Hepatocyte (in vitro differentiated cells): ENCODE results near the gene SGK2. TPM values are rescaled to one million over a fixed set of nuclear protein-coding genes. Genes with fewer than 3 reads are reported as not detected.

ENCODE experiments used
- DNase-seq: peaks from one replicate; pipeline ENCODE4 v3.0.0-alpha.2; 2016; ENCODE audit warnings: low spot score
- H2AFZ ChIP-seq: fragments of 200-600 bp; sonication (generic); 2 replicates; pipeline ENCODE4 v1.6.0; 2016; ENCODE audit warnings: antibody characterized with exemption, mild to moderate bottlenecking
- H3K27ac ChIP-seq: fragments of 200-600 bp; sonication (generic); 2 replicates; pipeline ENCODE4 v1.5.1; 2016; ENCODE audit warnings: mild to moderate bottlenecking
- H3K27me3 ChIP-seq: fragments of 200-600 bp; sonication (generic); 2 replicates; pipeline ENCODE4 v1.6.1; 2016
- H3K36me3 ChIP-seq: fragments of 200-600 bp; sonication (generic); replicated peaks from 2 replicates; pipeline ENCODE4 v1.5.1; 2016; ENCODE audit warnings: low read depth; ENCODE audit not compliant: insufficient read depth
- H3K4me1 ChIP-seq: fragments of 200-600 bp; sonication (generic); 2 replicates; pipeline ENCODE4 v1.5.1; 2016; ENCODE audit warnings: mild to moderate bottlenecking, moderate library complexity; ENCODE audit not compliant: insufficient read depth
- H3K4me2 ChIP-seq: fragments of 200-600 bp; sonication (generic); 2 replicates; pipeline ENCODE4 v1.6.0; 2016
- H3K4me3 ChIP-seq: fragments of 200-600 bp; sonication (generic); 2 replicates; pipeline ENCODE4 v1.5.1; 2016; ENCODE audit warnings: mild to moderate bottlenecking
- H3K79me2 ChIP-seq: fragments of 200-600 bp; sonication (generic); 2 replicates; pipeline ENCODE4 v1.6.0; 2017; ENCODE audit warnings: mild to moderate bottlenecking
- H3K9me2 ChIP-seq: fragments of 200-600 bp; sonication (generic); replicated peaks from 2 replicates; pipeline ENCODE4 v1.6.0; 2017; ENCODE audit warnings: mild to moderate bottlenecking; ENCODE audit not compliant: insufficient read depth
- H3K9me3 ChIP-seq: fragments of 200-600 bp; sonication (generic); 2 replicates; pipeline ENCODE4 v1.5.1; 2016; ENCODE audit warnings: low read depth, mild to moderate bottlenecking
- H4K20me1 ChIP-seq: fragments of 200-600 bp; sonication (generic); 2 replicates; pipeline ENCODE4 v1.6.0; 2016; ENCODE audit warnings: mild to moderate bottlenecking; ENCODE audit not compliant: insufficient read depth, poor library complexity, severe bottlenecking
- EZH2 ChIP-seq: fragments of 200-600 bp; sonication (generic); IDR thresholded peaks from 2 replicates; pipeline ENCODE4 v1.6.1; 2016; ENCODE audit warnings: antibody characterized with exemption, mild to moderate bottlenecking, borderline replicate concordance
- EZH2phosphoT487 ChIP-seq: fragments of 200-600 bp; sonication (generic); IDR thresholded peaks from one replicate; pipeline ENCODE4 v1.6.1; 2018; ENCODE audit warnings: antibody characterized with exemption, mild to moderate bottlenecking, low read depth, moderate library complexity; ENCODE audit not compliant: unreplicated experiment, severe bottlenecking
- WGBS: methylation state at CpG from one replicate; pipeline ENCODE4 v1.1.6; 2016; ENCODE audit warnings: low lambda C conversion rate; ENCODE audit errors: missing lambda C conversion rate; 5-methylcytosine and 5-hydroxymethylcytosine counted together
- polyA plus RNA-seq: library from polyadenylated mRNA; unstranded; fragments of >200 nt; fragmentation: Nextera tagmentation; extraction: Ambion mirVana; gene quantifications from 2 replicates; pipeline ENCODE4 v1.2.1, GENCODE V29; 2016
- total RNA-seq: library from RNA; depleted of rRNA; stranded (reverse); fragments of >200 nt; gene quantifications from 2 replicates; pipeline ENCODE4 v1.2.3, GENCODE V29; 2014
- TF ChIP-seq, protein P1 (sequence below): fragments of 200-600 bp; sonication (generic); IDR thresholded peaks from 2 replicates; pipeline ENCODE4 v1.5.1; 2016; ENCODE audit warnings: antibody characterized with exemption, mild to moderate bottlenecking; ENCODE audit not compliant: poor library complexity

SGK2 gene
- total and polyA plus RNA-seq, 2 experiments from 2014 or later = 12.5 to 21.2 TPM

DNA sequence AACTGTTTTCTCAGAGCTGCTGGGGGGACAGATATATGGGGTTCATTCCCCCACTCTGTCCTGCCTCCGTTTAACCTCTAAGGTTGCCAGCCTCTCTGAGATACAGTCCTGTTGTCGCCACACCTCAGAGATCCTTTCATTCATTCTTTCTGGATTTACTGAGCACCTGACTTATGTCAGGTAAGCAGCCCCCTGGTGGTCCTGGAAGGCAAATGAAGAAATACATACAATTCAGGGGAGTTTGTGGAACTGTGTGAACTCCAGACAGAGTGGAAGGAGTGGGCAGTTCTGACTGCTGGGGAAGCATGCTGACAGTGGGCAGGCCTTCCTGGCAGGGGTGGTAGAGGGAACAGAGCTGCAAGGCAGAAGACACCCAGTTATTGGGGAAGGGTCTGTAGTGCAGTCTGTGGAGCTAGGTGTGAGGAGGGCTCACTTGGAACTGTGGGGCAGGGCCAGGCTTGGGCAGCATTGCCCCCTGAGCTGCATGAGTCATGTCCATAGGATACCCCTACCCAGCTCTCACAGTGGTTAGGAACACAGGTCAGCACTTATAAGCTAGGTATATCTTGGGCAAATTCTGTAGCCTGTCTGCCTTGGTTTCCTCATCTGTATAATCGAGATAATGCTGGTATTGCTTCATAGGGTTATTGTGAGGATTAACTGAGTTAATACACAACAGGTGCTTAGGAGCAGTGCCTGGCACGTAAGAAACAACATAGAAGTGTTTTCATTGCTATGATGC is 12.8 kb upstream of the SGK2 start:
- H3K4me2 ChIP-seq = no peak overlapping the region
- H3K27ac ChIP-seq = no peak overlapping the region
- no peaks in the 10 kb centered on the region for H3K9me3 ChIP-seq
- no peaks in the 10 kb centered on the region for H3K27me3 ChIP-seq
- H3K4me3 ChIP-seq = no peak overlapping the region
- 92% methylated on average over 4 of the region's 4 CpGs for WGBS
- no peak overlapping the region for H2AFZ ChIP-seq
- TF ChIP-seq, protein P1, sequence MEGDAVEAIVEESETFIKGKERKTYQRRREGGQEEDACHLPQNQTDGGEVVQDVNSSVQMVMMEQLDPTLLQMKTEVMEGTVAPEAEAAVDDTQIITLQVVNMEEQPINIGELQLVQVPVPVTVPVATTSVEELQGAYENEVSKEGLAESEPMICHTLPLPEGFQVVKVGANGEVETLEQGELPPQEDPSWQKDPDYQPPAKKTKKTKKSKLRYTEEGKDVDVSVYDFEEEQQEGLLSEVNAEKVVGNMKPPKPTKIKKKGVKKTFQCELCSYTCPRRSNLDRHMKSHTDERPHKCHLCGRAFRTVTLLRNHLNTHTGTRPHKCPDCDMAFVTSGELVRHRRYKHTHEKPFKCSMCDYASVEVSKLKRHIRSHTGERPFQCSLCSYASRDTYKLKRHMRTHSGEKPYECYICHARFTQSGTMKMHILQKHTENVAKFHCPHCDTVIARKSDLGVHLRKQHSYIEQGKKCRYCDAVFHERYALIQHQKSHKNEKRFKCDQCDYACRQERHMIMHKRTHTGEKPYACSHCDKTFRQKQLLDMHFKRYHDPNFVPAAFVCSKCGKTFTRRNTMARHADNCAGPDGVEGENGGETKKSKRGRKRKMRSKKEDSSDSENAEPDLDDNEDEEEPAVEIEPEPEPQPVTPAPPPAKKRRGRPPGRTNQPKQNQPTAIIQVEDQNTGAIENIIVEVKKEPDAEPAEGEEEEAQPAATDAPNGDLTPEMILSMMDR = no peak
- TF ChIP-seq EZH2 (no peak), EZH2phosphoT487 (no peak)
- H4K20me1 ChIP-seq = no peaks in the 10 kb centered on the region
- no peak for DNase-seq
- no peaks in the 10 kb centered on the region for H3K4me1 ChIP-seq
- no peaks in the 10 kb centered on the region for H3K79me2 ChIP-seq
- no peaks in the 10 kb centered on the region for H3K36me3 ChIP-seq
- H3K9me2 ChIP-seq = no peaks in the 10 kb centered on the region

DNA sequence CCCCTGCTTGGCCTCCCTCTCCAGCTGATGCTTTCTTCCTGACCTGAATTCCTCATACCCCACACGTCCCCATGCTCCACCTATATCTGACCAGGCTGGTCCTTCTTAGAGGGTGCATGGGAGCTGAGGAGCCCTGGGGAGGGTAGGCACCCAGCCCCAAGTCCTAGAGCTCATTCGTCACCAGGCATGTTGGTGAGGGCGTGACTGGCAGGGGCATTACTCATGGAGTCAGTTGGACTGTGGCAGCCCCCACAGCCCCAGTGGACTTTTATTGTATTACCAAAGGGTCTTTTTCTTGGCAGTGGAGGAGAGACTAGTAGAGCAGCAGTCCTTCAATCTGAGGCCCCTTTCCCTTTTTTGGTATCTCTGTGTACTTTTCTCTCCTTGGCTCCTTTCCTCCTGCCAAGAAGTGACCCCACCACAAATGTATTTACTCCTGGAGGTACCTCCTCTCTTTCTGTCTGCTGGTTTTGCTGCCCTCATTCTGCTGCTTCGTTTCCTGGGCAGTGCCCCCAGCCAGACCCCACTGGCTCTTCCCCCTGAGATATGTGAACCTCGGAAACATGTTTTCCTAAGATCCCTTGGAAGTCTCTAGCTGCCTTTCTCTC is 10.4 kb upstream of the SGK2 start:
- 77% methylated on average over 5 of the region's 5 CpGs for WGBS
- Histone ChIP-seq H2AFZ (no peak overlapping the region), H3K79me2 (no peaks in the 10 kb centered on the region), H3K4me1 (no peaks in the 10 kb centered on the region), H3K9me2 (no peaks in the 10 kb centered on the region), H3K27me3 (no peaks in the 10 kb centered on the region), H3K4me2 (no peak overlapping the region), H3K36me3 (no peaks in the 10 kb centered on the region), H3K27ac (no peak overlapping the region), H3K4me3 (no peak overlapping the region), H3K9me3 (no peaks in the 10 kb centered on the region), H4K20me1 (no peaks in the 10 kb centered on the region)
- DNase-seq = no peak
- TF ChIP-seq, protein P1 = no peak
- TF ChIP-seq EZH2phosphoT487 = no peak
- no peak for TF ChIP-seq EZH2

DNA sequence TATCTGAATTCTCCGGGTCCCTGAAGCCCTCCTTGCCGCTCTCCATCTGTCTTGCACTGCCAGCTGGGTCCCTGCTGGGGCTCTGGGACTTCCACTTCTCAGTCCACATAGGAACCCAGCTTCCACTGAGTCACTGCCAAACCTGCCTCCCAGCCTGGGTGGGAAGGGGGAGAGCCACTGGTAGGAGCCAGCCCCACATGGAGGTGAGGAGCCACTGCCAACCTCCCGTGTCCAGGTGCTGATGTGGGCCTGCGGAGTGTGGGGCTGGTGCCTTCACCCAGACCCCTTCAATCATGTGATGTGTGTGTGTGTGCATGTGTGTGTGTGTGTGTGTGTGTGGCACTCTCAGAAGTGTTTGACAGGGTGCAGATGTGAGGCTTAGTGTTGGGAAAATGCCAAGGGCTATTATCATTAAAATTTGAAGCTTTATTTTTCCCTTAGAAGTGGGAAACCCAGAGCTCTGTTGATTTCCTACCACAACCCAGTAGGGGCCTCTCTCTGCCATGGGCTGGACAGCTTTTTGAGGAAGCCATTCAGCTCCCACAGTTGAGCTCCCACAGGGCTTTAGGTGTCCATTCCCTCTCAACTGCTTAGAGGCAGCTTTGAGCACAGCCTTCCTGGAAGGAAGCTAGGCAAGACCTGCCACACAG is 9.3 kb upstream of the SGK2 start:
- Histone ChIP-seq H3K27ac (no peak overlapping the region), H3K9me3 (no peaks in the 10 kb centered on the region), H2AFZ (no peak overlapping the region), H3K4me1 (no peaks in the 10 kb centered on the region), H3K4me3 (no peak overlapping the region), H3K4me2 (no peak overlapping the region), H3K27me3 (no peaks in the 10 kb centered on the region), H3K9me2 (no peaks in the 10 kb centered on the region), H3K79me2 (no peaks in the 10 kb centered on the region), H3K36me3 (no peaks in the 10 kb centered on the region), H4K20me1 (no peaks in the 10 kb centered on the region)
- 96% methylated on average over 4 of the region's 4 CpGs for WGBS
- TF ChIP-seq EZH2 (no peak), EZH2phosphoT487 (no peak)
- TF ChIP-seq, protein P1 = no peak
- DNase-seq = no peak
